Measurements from ENCODE around the gene SH3BP2.

GRCh38 chr4:2848449-2848848 is 55.6 kb downstream of the SH3BP2 start:
- no peak for TF ChIP-seq CTCF (IDR thresholded peaks at IDR 0.05)
- TF ChIP-seq POLR2AphosphoS5 (IDR thresholded peaks at IDR 0.05), result no peak
- TF ChIP-seq POLR2A (IDR thresholded peaks at IDR 0.05), result no peak
